COLO668 (cell line): ENCODE data around the gene CCDC117.
"Not testable (repeated sequence)": the region's sequence is repeated elsewhere in the genome, so short reads cannot be mapped to it uniquely, and the experiment has no call there.

Experiments
- DNase-seq: peaks from one replicate; lab custom pipeline; 2025; ENCODE audit not compliant: unreplicated experiment; lab: John Stamatoyannopoulos, UW

Gene CCDC117

GRCh38 chr22:28772633-28773460, at the start of gene CCDC117:
CCDC117 (plus strand) TSS chr22:28772695; CDS start chr22:28772850, 155 bp downstream.
- peak; percentile 94 for DNase-seq

- DNase-seq = no peak
These were observed 44.5 kb upstream of the CCDC117 start for GRCh38 chr22:28728002-28728401.

GRCh38 chr22:28728621-28729313, 43.7 kb upstream of the CCDC117 start:
- DNase-seq = no peak

GRCh38 chr22:28730179-28730578, 42.3 kb upstream of the CCDC117 start:
- no peak for DNase-seq

- no peak for DNase-seq
These were observed 38.1 kb upstream of the CCDC117 start for GRCh38 chr22:28734393-28734792.

GRCh38 chr22:28736301-28737155, 36.0 kb upstream of the CCDC117 start:
- DNase-seq = peak; percentile 31

GRCh38 chr22:28737701-28738100, 34.8 kb upstream of the CCDC117 start:
- DNase-seq = no peak

- not testable (repeated sequence) for DNase-seq
These were observed 33.6 kb upstream of the CCDC117 start for GRCh38 chr22:28738876-28739275.

GRCh38 chr22:28741200-28741784, 31.2 kb upstream of the CCDC117 start:
- peak; percentile 18 for DNase-seq

GRCh38 chr22:28741785-28742561, 30.5 kb upstream of the CCDC117 start, which contains the start of the genes CHEK2 and HSCB:
CHEK2 (minus strand) TSS chr22:28741820; CDS start chr22:28734721, 7,099 bp downstream.
HSCB (plus strand) TSS chr22:28742039; CDS start chr22:28742096, 57 bp downstream.
- DNase-seq = peak; percentile 98

GRCh38 chr22:28742562-28742962, 29.9 kb upstream of the CCDC117 start:
- DNase-seq = no peak

- no peak for DNase-seq
These were observed 28.6 kb upstream of the CCDC117 start for GRCh38 chr22:28743852-28744251.

- DNase-seq = no peak
These were observed 22.0 kb upstream of the CCDC117 start for GRCh38 chr22:28750471-28750881.

- DNase-seq = not testable (repeated sequence)
These were observed 18.0 kb upstream of the CCDC117 start for GRCh38 chr22:28754512-28754911.

- no peak for DNase-seq
These were observed 12.5 kb upstream of the CCDC117 start for GRCh38 chr22:28759861-28760560.

- DNase-seq = no peak
These were observed 11.1 kb upstream of the CCDC117 start for GRCh38 chr22:28761449-28761755.

GRCh38 chr22:28762000-28762399, 10.5 kb upstream of the CCDC117 start:
- not testable (repeated sequence) for DNase-seq

- no peak for DNase-seq
These were observed 5.9 kb upstream of the CCDC117 start for GRCh38 chr22:28766628-28767027.

- DNase-seq = no peak
These were observed 3.6 kb upstream of the CCDC117 start for GRCh38 chr22:28768701-28769393.
